IMR-90 (cell line): Measurements from ENCODE around the gene C2orf92. TPM values are rescaled to one million over a fixed set of nuclear protein-coding genes. Genes with fewer than 3 reads are reported as not detected.

Experiments
- ATAC-seq: fragments of 200-7000 bp; cut with Tn5 transposase; 2 replicates; pipeline ENCODE4 v1.9.1; 2020; ENCODE audit warnings: low read depth, mild to moderate bottlenecking, moderate library complexity
- BruUV-seq: library from RNA; stranded (reverse); fragments of 400-500 nt; replicated peaks from 2 replicates; lab custom pipeline; 2021; lab: Mats Ljungman, UMichigan
- CTCF ChIA-PET: fragments of 300-600 bp; formaldehyde crosslinking; extraction: SDS; loops from one replicate; lab custom pipeline; 2021; ENCODE audit warnings: antibody characterized with exemption; lab: Yijun Ruan, JAX
- POLR2A ChIA-PET: fragments of 300-600 bp; sonication (Branson Sonifier 250); formaldehyde crosslinking; loops from one replicate; lab custom pipeline; 2022; ENCODE audit warnings: antibody characterized with exemption; ENCODE audit not compliant: unreplicated experiment; lab: Charles Lee
- DNase-seq: peaks from one replicate; pipeline ENCODE4 v3.0.0; 2013
- H2AFZ ChIP-seq: replicated peaks from 2 replicates; pipeline ENCODE3; 2013; ENCODE audit warnings: low read length, mild to moderate bottlenecking; ENCODE audit not compliant: poor library complexity
- H2AK5ac ChIP-seq: 2 replicates; pipeline ENCODE4 v1.6.1; 2013; ENCODE audit warnings: low read depth, low read length, inconsistent platforms
- H2AK9ac ChIP-seq: replicated peaks from 2 replicates; pipeline ENCODE3; 2013; ENCODE audit warnings: mild to moderate bottlenecking, low read depth, low read length, moderate library complexity; ENCODE audit not compliant: poor library complexity
- H2BK120ac ChIP-seq: 2 replicates; pipeline ENCODE4 v1.6.1; 2013; ENCODE audit warnings: low read depth, low read length, inconsistent platforms
- H2BK15ac ChIP-seq: 3 replicates; pipeline ENCODE4 v1.6.1; 2013; ENCODE audit warnings: low read depth, low read length, inconsistent platforms
- H2BK20ac ChIP-seq: 2 replicates; pipeline ENCODE4 v1.6.1; 2013; ENCODE audit warnings: low read depth, mild to moderate bottlenecking, inconsistent platforms, low read length, moderate library complexity
- H2BK5ac ChIP-seq: 2 replicates; pipeline ENCODE4 v1.6.1; 2013; ENCODE audit warnings: mild to moderate bottlenecking, low read depth, low read length, inconsistent platforms; ENCODE audit not compliant: poor library complexity, severe bottlenecking
- H3K14ac ChIP-seq: replicated peaks from 2 replicates; pipeline ENCODE4 v1.6.1; 2013; ENCODE audit warnings: low read depth, low read length, inconsistent platforms
- H3K18ac ChIP-seq: 2 replicates; pipeline ENCODE4 v1.6.1; 2013; ENCODE audit warnings: low read depth, low read length, control low read depth
- H3K23ac ChIP-seq: 2 replicates; pipeline ENCODE4 v1.6.1; 2013; ENCODE audit warnings: low read depth, low read length, inconsistent platforms
- H3K27ac ChIP-seq: 2 replicates; pipeline ENCODE4 v1.5.1; 2013; ENCODE audit warnings: mild to moderate bottlenecking, control low read depth, low read length; ENCODE audit not compliant: insufficient read depth
- H3K27me3 ChIP-seq: 2 replicates; pipeline ENCODE4 v1.6.1; 2013; ENCODE audit warnings: low read length; ENCODE audit not compliant: control insufficient read depth, insufficient read depth
- H3K36me3 ChIP-seq: 2 replicates; pipeline ENCODE4 v1.6.1; 2013; ENCODE audit warnings: low read length, mixed read lengths; ENCODE audit not compliant: control insufficient read depth, insufficient read depth
- H3K4ac ChIP-seq: 2 replicates; pipeline ENCODE4 v1.6.1; 2013; ENCODE audit warnings: low read depth, low read length, inconsistent platforms
- H3K4me1 ChIP-seq: 2 replicates; pipeline ENCODE4 v1.6.1; 2013; ENCODE audit warnings: low read length, mixed read lengths; ENCODE audit not compliant: control insufficient read depth, insufficient read depth
- H3K4me2 ChIP-seq: 2 replicates; pipeline ENCODE4 v1.6.1; 2013; ENCODE audit warnings: low read depth, mild to moderate bottlenecking, control low read depth, low read length, moderate library complexity
- H3K4me3 ChIP-seq: 2 replicates; pipeline ENCODE4 v1.5.1; 2013; ENCODE audit warnings: low read depth, mild to moderate bottlenecking, control low read depth, low read length, moderate library complexity; ENCODE audit not compliant: insufficient read depth
- H3K56ac ChIP-seq: 2 replicates; pipeline ENCODE4 v1.6.1; 2013; ENCODE audit warnings: low read length, inconsistent platforms; ENCODE audit not compliant: insufficient read depth; ENCODE audit errors: extremely low read depth
- H3K79me1 ChIP-seq, 2 experiments: 2 replicates each; pipeline ENCODE4 v1.6.1; 2013; ENCODE audit warnings: low read length in 2 of 2, inconsistent platforms in 1 of 2, low read depth in 1 of 2
- H3K9ac ChIP-seq: 2 replicates; pipeline ENCODE4 v1.6.1; 2013; ENCODE audit warnings: low read depth, low read length, control low read depth
- H3K9me1 ChIP-seq: 2 replicates; pipeline ENCODE4 v1.6.1; 2013; ENCODE audit warnings: low read length, inconsistent platforms; ENCODE audit not compliant: insufficient read depth
- H3K9me3 ChIP-seq: 2 replicates; pipeline ENCODE4 v1.6.1; 2013; ENCODE audit warnings: low read length; ENCODE audit not compliant: control insufficient read depth, insufficient read depth
- H4K20me1 ChIP-seq: 2 replicates; pipeline ENCODE4 v1.6.1; 2013; ENCODE audit warnings: low read length, inconsistent platforms; ENCODE audit not compliant: insufficient read depth
- H4K5ac ChIP-seq: 2 replicates; pipeline ENCODE4 v1.6.1; 2013; ENCODE audit warnings: mild to moderate bottlenecking, low read depth, low read length, control low read depth
- H4K8ac ChIP-seq, 2 experiments: 2 replicates each; pipeline ENCODE4 v1.6.1; 2013; ENCODE audit warnings: low read depth in 2 of 2, low read length in 2 of 2, control low read depth in 1 of 2, inconsistent platforms in 1 of 2
- H4K91ac ChIP-seq: 2 replicates; pipeline ENCODE4 v1.6.1; 2013; ENCODE audit warnings: low read depth, low read length, inconsistent platforms; ENCODE audit not compliant: insufficient read depth
- CHD1 ChIP-seq: IDR thresholded peaks from 2 replicates; pipeline ENCODE4 v1.6.1; 2012; ENCODE audit warnings: low read depth, low read length, improper control_type of control experiment
- CTCF ChIP-seq: conservative IDR thresholded peaks from 2 replicates; pipeline ENCODE4 v1.5.1; 2012; ENCODE audit warnings: mild to moderate bottlenecking, low read depth, low read length, improper control_type of control experiment
- ELK1 ChIP-seq: fragments of 150-350 bp; IDR thresholded peaks from 2 replicates; pipeline ENCODE4 v1.6.1; 2016; ENCODE audit warnings: low read depth, mild to moderate bottlenecking, low read length, moderate library complexity, borderline replicate concordance
- FOS ChIP-seq: fragments of 150-350 bp; IDR thresholded peaks from 2 replicates; pipeline ENCODE4 v1.6.1; 2016; ENCODE audit warnings: low read depth, low read length
- MAFK ChIP-seq: IDR thresholded peaks from 2 replicates; pipeline ENCODE4 v1.6.1; 2012; ENCODE audit warnings: low read depth, low read length, improper control_type of control experiment
- POLR2A ChIP-seq: IDR thresholded peaks from 2 replicates; pipeline ENCODE4 v1.6.1; 2012; ENCODE audit warnings: mild to moderate bottlenecking, low read depth, low read length
- RAD21 ChIP-seq: IDR thresholded peaks from 2 replicates; pipeline ENCODE4 v1.6.1; 2012; ENCODE audit warnings: low read length, improper control_type of control experiment
- RFX5 ChIP-seq: IDR thresholded peaks from 2 replicates; pipeline ENCODE4 v1.8.0; 2012; ENCODE audit warnings: low read depth, mild to moderate bottlenecking, low read length, moderate library complexity
- SMC3 ChIP-seq: fragments of 150-350 bp; IDR thresholded peaks from 2 replicates; pipeline ENCODE4 v1.6.1; 2016; ENCODE audit warnings: low read depth, mild to moderate bottlenecking, antibody characterized with exemption, low read length, moderate library complexity
- WGBS, 2 experiments: methylation state at CpG; one replicate each; pipeline versions ENCODE4 v1.1.5 to v1.1.7; 2013; ENCODE audit warnings: missing lambda C conversion rate in 2 of 2; ENCODE audit not compliant: insufficient read length in 1 of 2; ENCODE audit errors: extremely low coverage in 2 of 2; 5-methylcytosine and 5-hydroxymethylcytosine counted together
- dilution Hi-C: fragments of 300-500 bp; cut with HindIII; formaldehyde crosslinking; loops from one replicate; pipeline ENCODE4 v1.14.3; 2018; ENCODE audit warnings: low sequenced_read_pairs; ENCODE audit not compliant: unreplicated experiment
- in situ Hi-C: fragments of 300-500 bp; cut with MboI; formaldehyde crosslinking; loops from 3 replicates; pipeline ENCODE4 v1.14.3; 2019; ENCODE audit warnings: low sequenced_read_pairs, inconsistent platforms, mixed read lengths
- intact Hi-C: fragments of 100-400 bp; cut with micrococcal nuclease; formaldehyde crosslinking; loops from 2 replicates; pipeline ENCODE4 v1.10.0; 2022
- polyA plus RNA-seq, 3 experiments: library from polyadenylated mRNA; depleted of rRNA; stranded (reverse); fragments of >200 nt; gene quantifications; 2 replicates each; pipeline ENCODE4 v1.2.3, GENCODE V29; 2012; ENCODE audit warnings: low replicate concordance in 1 of 3
- total RNA-seq: library from RNA; depleted of rRNA; stranded (reverse); fragments of >200 nt; gene quantifications from 2 replicates; pipeline ENCODE4 v1.2.3, GENCODE V29; 2012

Gene C2orf92
- total and polyA plus RNA-seq, 2 of the 4 experiments (the other 2 are of a cell fraction), result 0.90 to 2.5 TPM

- Histone ChIP-seq H3K36me3 (no peaks in the 10 kb centered on the region), H3K14ac (no peak overlapping the region), H3K79me1 (no peaks in the 10 kb centered on the region), H2BK120ac (no peak overlapping the region), H4K91ac (no peak overlapping the region), H3K56ac (no peak overlapping the region), H2BK15ac (no peak overlapping the region), H3K9me3 (no peaks in the 10 kb centered on the region), H4K20me1 (no peaks in the 10 kb centered on the region), H4K8ac (no peak overlapping the region), H3K4ac (no peak overlapping the region), H4K5ac (no peak overlapping the region), H3K4me3 (no peak overlapping the region), H2BK20ac (no peak overlapping the region), H3K23ac (no peak overlapping the region), H2AK5ac (no peak overlapping the region), H3K9ac (no peak overlapping the region), H3K9me1 (no peaks in the 10 kb centered on the region), H3K4me2 (no peak overlapping the region), H3K4me1 (no peaks in the 10 kb centered on the region), H3K18ac (no peak overlapping the region), H2BK5ac (no peak overlapping the region), H2AK9ac (no peak overlapping the region), H3K27me3 (peaks cover 8% of the 10 kb centered on the region), H3K27ac (no peak overlapping the region), H2AFZ (no peak overlapping the region)
- DNase-seq (no peak), ATAC-seq (no peak)
- POLR2A ChIA-PET, result no interaction called here
- dilution Hi-C loops (no loop called here), in situ Hi-C loops (loop anchor here (10.0 kb wide), 1 partner anchor 680 kb away; no protein-coding TSS in a partner anchor), intact Hi-C loops (loop anchor here (5.0 to 10.0 kb wide), 4 partner anchors 60 to 1130 kb away; partner anchors contain the start of gene TMEM131)
- CTCF ChIA-PET, result no interaction called here
- no CpG with 5 or more reads among the region's 5 CpGs for WGBS, 2 experiments
- no peak for TF ChIP-seq SMC3
- TF ChIP-seq CHD1, result no peak
- TF ChIP-seq RAD21, result no peak
- no peak for TF ChIP-seq RFX5
- no peak for TF ChIP-seq POLR2A
- TF ChIP-seq CTCF, result no peak
- no peak for TF ChIP-seq ELK1
- TF ChIP-seq MAFK, result no peak
- no peak for TF ChIP-seq FOS
- BruUV-seq, result no TSS peak
Observed at GRCh38 chr2:97704989-97705388, 35.5 kb downstream of the C2orf92 start.
